DOHH2 (cell line): ENCODE measurements around the gene LIPI.

Source experiments
- H3F3A ChIP-seq: fragments of 200-600 bp; sonication (generic), shearing (Covaris generic); 2 replicates; pipeline ENCODE4 v1.6.0; 2016; ENCODE audit warnings: antibody characterized with exemption, mild to moderate bottlenecking; ENCODE audit not compliant: control insufficient read depth, insufficient read depth
- H3K27ac ChIP-seq: fragments of 200-600 bp; sonication (generic); 2 replicates; pipeline ENCODE4 v1.5.1; 2014; ENCODE audit warnings: low read depth, mild to moderate bottlenecking, low read length, moderate library complexity
- H3K27me3 ChIP-seq: fragments of 200-600 bp; sonication (generic); 2 replicates; pipeline ENCODE4 v1.6.1; 2014; ENCODE audit warnings: mild to moderate bottlenecking, low read length, mixed read lengths; ENCODE audit not compliant: control insufficient read depth
- H3K36me3 ChIP-seq: fragments of 200-600 bp; sonication (generic); 2 replicates; pipeline ENCODE4 v1.6.1; 2014; ENCODE audit warnings: mild to moderate bottlenecking, low read length, moderate library complexity, mixed read lengths; ENCODE audit not compliant: control insufficient read depth
- H3K4me1 ChIP-seq: fragments of 200-600 bp; sonication (generic); 2 replicates; pipeline ENCODE4 v1.6.1; 2014; ENCODE audit warnings: mild to moderate bottlenecking, low read length, mixed read lengths; ENCODE audit not compliant: control insufficient read depth
- H3K4me2 ChIP-seq: fragments of 200-600 bp; sonication (generic); 2 replicates; pipeline ENCODE4 v1.6.0; 2014; ENCODE audit warnings: mild to moderate bottlenecking, low read length, moderate library complexity
- H3K4me3 ChIP-seq: fragments of 200-600 bp; sonication (generic); 2 replicates; pipeline ENCODE4 v1.5.1; 2014; ENCODE audit warnings: mild to moderate bottlenecking, low read length, mixed read lengths
- H3K79me2 ChIP-seq: fragments of 200-600 bp; sonication (generic); 2 replicates; pipeline ENCODE4 v1.6.1; 2014; ENCODE audit warnings: mild to moderate bottlenecking, low read length, mixed read lengths; ENCODE audit not compliant: control insufficient read depth
- H3K9me2 ChIP-seq: fragments of 200-600 bp; sonication (generic); replicated peaks from 2 replicates; pipeline ENCODE4 v1.6.1; 2014; ENCODE audit warnings: mild to moderate bottlenecking, low read length, mixed read lengths; ENCODE audit not compliant: control insufficient read depth
- H3K9me3 ChIP-seq: fragments of 200-600 bp; sonication (generic); 2 replicates; pipeline ENCODE4 v1.6.1; 2014; ENCODE audit warnings: antibody characterized with exemption, low read length, mixed read lengths; ENCODE audit not compliant: control insufficient read depth, insufficient read depth
- H4K20me1 ChIP-seq: fragments of 200-600 bp; sonication (generic); 2 replicates; pipeline ENCODE4 v1.6.0; 2014; ENCODE audit warnings: low read depth, mild to moderate bottlenecking, antibody characterized with exemption, low read length, moderate library complexity; ENCODE audit not compliant: control insufficient read depth, insufficient read depth
- CTCF ChIP-seq: fragments of 200-600 bp; sonication (generic); IDR thresholded peaks from one replicate; pipeline ENCODE4 v1.5.1; 2014; ENCODE audit warnings: antibody characterized with exemption, mild to moderate bottlenecking, low read depth, low read length; ENCODE audit not compliant: poor library complexity, severe bottlenecking
- EZH2phosphoT487 ChIP-seq: fragments of 200-600 bp; sonication (generic); IDR thresholded peaks from 2 replicates; pipeline ENCODE4 v1.6.1; 2017; ENCODE audit warnings: borderline replicate concordance, mild to moderate bottlenecking, antibody characterized with exemption, low read length, moderate library complexity, mixed read lengths

The LIPI gene

GRCh38 chr21:14075346-14076142 lies 135.2 kb downstream of the LIPI start:
- no peaks in the 10 kb centered on the region for H4K20me1 ChIP-seq
- H3K4me3 ChIP-seq: no peak overlapping the region
- peaks cover 23% of the 10 kb centered on the region; the same call in 1 of the 2 replicates for H3K9me3 ChIP-seq
- H3K79me2 ChIP-seq: no peaks in the 10 kb centered on the region
- H3K9me2 ChIP-seq: no peaks in the 10 kb centered on the region
- H3K4me1 ChIP-seq: no peaks in the 10 kb centered on the region
- H3K4me2 ChIP-seq: no peak overlapping the region
- peaks cover 7% of the 10 kb centered on the region; the same call in 1 of the 2 replicates for H3K36me3 ChIP-seq
- H3F3A ChIP-seq: no peaks in the 10 kb centered on the region
- H3K27ac ChIP-seq: no peak overlapping the region
- TF ChIP-seq EZH2phosphoT487 (no peak), CTCF (no peak)
- H3K27me3 ChIP-seq: no peaks in the 10 kb centered on the region

- Histone ChIP-seq H3K4me1 (no peaks in the 10 kb centered on the region), H3K4me2 (no peak overlapping the region), H3K27ac (no peak overlapping the region), H3K79me2 (no peaks in the 10 kb centered on the region), H3K36me3 (peaks cover 7% of the 10 kb centered on the region; the same call in 1 of the 2 replicates), H3K27me3 (no peaks in the 10 kb centered on the region), H4K20me1 (no peaks in the 10 kb centered on the region), H3K9me3 (peaks cover 26% of the 10 kb centered on the region; the same call in 1 of the 2 replicates), H3K4me3 (no peak overlapping the region), H3F3A (no peaks in the 10 kb centered on the region), H3K9me2 (no peaks in the 10 kb centered on the region)
- TF ChIP-seq CTCF (no peak), EZH2phosphoT487 (no peak)
Measured at GRCh38 chr21:14074177-14074576, 136.6 kb downstream of the LIPI start.

GRCh38 chr21:14073615-14074014 lies 137.1 kb downstream of the LIPI start:
- H3K4me3 ChIP-seq: no peak overlapping the region

More at GRCh38 chr21:14073615-14074014, 137.1 kb downstream of the LIPI start:
- Histone ChIP-seq H3K4me1 (no peaks in the 10 kb centered on the region), H3F3A (no peaks in the 10 kb centered on the region), H3K79me2 (no peaks in the 10 kb centered on the region), H3K27ac (no peak overlapping the region), H3K9me3 (peaks cover 26% of the 10 kb centered on the region; the same call in 1 of the 2 replicates), H3K9me2 (no peaks in the 10 kb centered on the region), H3K36me3 (peaks cover 7% of the 10 kb centered on the region; the same call in 1 of the 2 replicates), H3K4me2 (no peak overlapping the region), H3K27me3 (no peaks in the 10 kb centered on the region), H4K20me1 (no peaks in the 10 kb centered on the region)
- no peak for TF ChIP-seq CTCF
- TF ChIP-seq EZH2phosphoT487: no peak
